SK-N-SH (cell line): ENCODE data around the gene TOR1AIP1. TPM values are rescaled to one million over a fixed set of nuclear protein-coding genes. Genes with fewer than 3 reads are reported as not detected.
A peak's percentile ranks its signal among the peaks of the same experiment; 100 is the strongest.

Experiments
- CTCF ChIA-PET: fragments of 300-600, 350-600 bp; formaldehyde crosslinking; extraction: SDS; loops from one replicate; lab custom pipeline; 2021; lab: Yijun Ruan, JAX
- POLR2A ChIA-PET: fragments of 350-600 bp; sonication (Branson Sonifier 250); formaldehyde crosslinking; extraction: SDS; loops from one replicate; lab custom pipeline; 2020; ENCODE audit warnings: antibody characterized with exemption, inconsistent platforms; lab: Yijun Ruan, JAX
- DNase-seq: peaks from one replicate; pipeline ENCODE4 v3.0.0; 2012
- H2AFZ ChIP-seq: fragments of 200-600 bp; sonication (generic); 2 replicates; pipeline ENCODE4 v1.8.1; 2016; ENCODE audit warnings: antibody characterized with exemption, mild to moderate bottlenecking, low read depth
- H3F3A ChIP-seq: fragments of 200-600 bp; sonication (generic); replicated peaks from 2 replicates; pipeline ENCODE3; 2016; ENCODE audit warnings: antibody characterized with exemption, mild to moderate bottlenecking; ENCODE audit not compliant: insufficient read depth
- H3K27ac ChIP-seq, 2 experiments: fragments of 200-500 bp in 1 of 2; fragments of 200-600 bp in 1 of 2; sonication (Bioruptor generic) in 1 of 2; sonication (generic), shearing (Covaris generic) in 1 of 2; 2 replicates each; pipeline versions ENCODE4 v1.5.1 to v1.6.1; 2014 to 2016; ENCODE audit warnings: low read depth in 2 of 2, inconsistent platforms in 1 of 2, low read length in 1 of 2, mild to moderate bottlenecking in 1 of 2, mixed read lengths in 1 of 2
- H3K27me3 ChIP-seq: fragments of 200-600 bp; sonication (generic), shearing (Covaris generic); 2 replicates; pipeline ENCODE4 v1.6.1; 2016; ENCODE audit warnings: mixed run types; ENCODE audit not compliant: insufficient read depth
- H3K36me3 ChIP-seq, 2 experiments: fragments of 200-500 bp in 1 of 2; fragments of 200-600 bp in 1 of 2; sonication (Bioruptor generic) in 1 of 2; sonication (generic) in 1 of 2; replicated peaks in 1 of 2; 2 replicates each; pipeline versions ENCODE3 to v1.5.1; 2014 to 2016; ENCODE audit warnings: low read length in 1 of 2, mild to moderate bottlenecking in 1 of 2; ENCODE audit not compliant: insufficient read depth in 2 of 2, control insufficient read depth in 1 of 2
- H3K4me1 ChIP-seq, 2 experiments: fragments of 200-500 bp in 1 of 2; fragments of 200-600 bp in 1 of 2; sonication (Bioruptor generic) in 1 of 2; sonication (generic), shearing (Covaris generic) in 1 of 2; 2 replicates each; pipeline versions ENCODE4 v1.5.1 to v1.6.1; 2014 to 2016; ENCODE audit warnings: low read depth in 1 of 2, low read length in 1 of 2, mixed run types in 1 of 2; ENCODE audit not compliant: insufficient read depth in 2 of 2, control insufficient read depth in 1 of 2
- H3K4me2 ChIP-seq: fragments of 200-600 bp; sonication (generic), shearing (Covaris generic); 2 replicates; pipeline ENCODE4 v1.6.1; 2017; ENCODE audit warnings: mixed run types
- H3K4me3 ChIP-seq, 2 experiments: fragments of 200-500 bp in 1 of 2; fragments of 200-600 bp in 1 of 2; sonication (Bioruptor generic) in 1 of 2; sonication (generic), shearing (Covaris generic) in 1 of 2; 2 replicates each; pipeline versions ENCODE4 v1.5.1 to v1.8.1; 2014 to 2016; ENCODE audit warnings: low read depth in 2 of 2, inconsistent platforms in 1 of 2, low read length in 1 of 2, mild to moderate bottlenecking in 1 of 2, mixed read lengths in 1 of 2, moderate library complexity in 1 of 2
- H3K79me2 ChIP-seq: fragments of 200-600 bp; sonication (generic); 2 replicates; pipeline ENCODE4 v1.8.1; 2017; ENCODE audit warnings: mild to moderate bottlenecking; ENCODE audit not compliant: insufficient read depth
- H3K9ac ChIP-seq: fragments of 200-600 bp; sonication (generic); 2 replicates; pipeline ENCODE4 v1.6.1; 2017; ENCODE audit warnings: mixed run types
- H3K9me2 ChIP-seq: fragments of 200-600 bp; sonication (generic); 2 replicates; pipeline ENCODE4 v1.6.1; 2017; ENCODE audit warnings: mixed run types
- H3K9me3 ChIP-seq: fragments of 200-600 bp; sonication (generic); 2 replicates; pipeline ENCODE4 v1.6.1; 2017; ENCODE audit warnings: mixed run types, mild to moderate bottlenecking, moderate library complexity
- H4K20me1 ChIP-seq: fragments of 200-600 bp; sonication (generic); 2 replicates; pipeline ENCODE4 v1.6.1; 2017; ENCODE audit warnings: mild to moderate bottlenecking, mixed run types; ENCODE audit not compliant: insufficient read depth
- EZH2phosphoT487 ChIP-seq: fragments of 200-600 bp; sonication (generic); IDR thresholded peaks from 2 replicates; pipeline ENCODE4 v1.6.1; 2017; ENCODE audit warnings: low read depth, mixed run types, mild to moderate bottlenecking, antibody characterized with exemption, moderate library complexity, borderline replicate concordance
- FOSL2 ChIP-seq: IDR thresholded peaks from 2 replicates; pipeline ENCODE4 v1.4.0; 2012; ENCODE audit warnings: low read depth, mild to moderate bottlenecking, moderate library complexity, borderline replicate concordance
- FOXJ3 ChIP-seq: sonication (generic); formaldehyde crosslinking; IDR thresholded peaks from 2 replicates; pipeline ENCODE4 v1.5.1; 2020; ENCODE audit warnings: mild to moderate bottlenecking, missing genetic modification reagents
- GABPA ChIP-seq: IDR thresholded peaks from 2 replicates; pipeline ENCODE4 v1.4.0; 2012; ENCODE audit warnings: low read depth, mild to moderate bottlenecking
- JUND ChIP-seq: IDR thresholded peaks from 2 replicates; pipeline ENCODE4 v1.4.0; 2012
- NRF1 ChIP-seq: IDR thresholded peaks from 2 replicates; pipeline ENCODE4 v1.6.1; 2012; ENCODE audit warnings: low read depth, mild to moderate bottlenecking, low read length
- POLR2AphosphoS5 ChIP-seq: IDR thresholded peaks from 2 replicates; pipeline ENCODE4 v1.6.1; 2012; ENCODE audit warnings: low read depth, low read length
- RXRA ChIP-seq: IDR thresholded peaks from 2 replicates; pipeline ENCODE4 v1.4.0; 2012; ENCODE audit warnings: low read depth, mild to moderate bottlenecking, borderline replicate concordance
- SIN3A ChIP-seq: IDR thresholded peaks from 2 replicates; pipeline ENCODE4 v1.6.1; 2012; ENCODE audit warnings: low read depth, mild to moderate bottlenecking, low read length, moderate library complexity, borderline replicate concordance
- SMC3 ChIP-seq: IDR thresholded peaks from 2 replicates; pipeline ENCODE4 v1.6.1; 2012; ENCODE audit warnings: low read depth, low read length, improper control_type of control experiment
- TAF1 ChIP-seq: IDR thresholded peaks from 2 replicates; pipeline ENCODE4 v1.6.1; 2012; ENCODE audit warnings: low read depth, mild to moderate bottlenecking, low read length, moderate library complexity, borderline replicate concordance
- TCF12 ChIP-seq: IDR thresholded peaks from 2 replicates; pipeline ENCODE4 v1.4.0; 2012
- WGBS: methylation state at CpG from one replicate; pipeline ENCODE4 v1.1.6; 2017; ENCODE audit warnings: low lambda C conversion rate; 5-methylcytosine and 5-hydroxymethylcytosine counted together
- polyA plus RNA-seq, 3 experiments: library from polyadenylated mRNA; depleted of rRNA; stranded (reverse); fragments of >200 nt; gene quantifications; 2 replicates each; pipeline ENCODE4 v1.2.3, GENCODE V29; 2012
- TF ChIP-seq, protein P1 (sequence below): IDR thresholded peaks from 2 replicates; pipeline ENCODE4 v1.4.0; 2012; ENCODE audit warnings: low read depth, borderline replicate concordance
- TF ChIP-seq, protein P2 (sequence below): IDR thresholded peaks from 2 replicates; pipeline ENCODE4 v1.4.0; 2012; ENCODE audit warnings: low read depth, borderline replicate concordance

Gene TOR1AIP1
- polyA plus RNA-seq, 1 of the 3 experiments (the other 2 are of a cell fraction): 11.8 TPM

DNA sequence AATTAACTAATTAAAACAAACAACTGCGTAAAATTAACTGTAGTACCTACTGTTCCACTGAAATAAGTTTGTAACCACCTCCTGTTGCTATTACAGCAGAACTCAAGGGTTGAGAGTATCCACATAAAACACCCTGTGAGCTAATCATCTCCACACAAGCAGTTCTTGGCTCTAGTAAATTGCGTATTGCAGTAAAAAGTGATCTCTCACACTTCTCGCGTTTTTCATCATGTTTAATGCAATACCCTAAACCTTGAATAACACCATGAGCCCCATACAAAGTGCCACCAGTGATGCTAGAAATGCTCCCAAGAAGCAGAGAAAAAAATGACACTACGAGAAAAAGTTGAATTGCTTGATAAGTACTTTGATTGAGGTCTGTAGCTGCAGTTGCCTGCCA lies 43.2 kb downstream of the TOR1AIP1 start:
- H3K9me2 ChIP-seq: no peaks in the 10 kb centered on the region
- no peak for TF ChIP-seq RXRA
- no peak for TF ChIP-seq FOXJ3 (CRISPR knock-in tag)
- TF ChIP-seq POLR2AphosphoS5: no peak
- no peak for TF ChIP-seq SMC3
- TF ChIP-seq TCF12: no peak
- TF ChIP-seq, protein P1, sequence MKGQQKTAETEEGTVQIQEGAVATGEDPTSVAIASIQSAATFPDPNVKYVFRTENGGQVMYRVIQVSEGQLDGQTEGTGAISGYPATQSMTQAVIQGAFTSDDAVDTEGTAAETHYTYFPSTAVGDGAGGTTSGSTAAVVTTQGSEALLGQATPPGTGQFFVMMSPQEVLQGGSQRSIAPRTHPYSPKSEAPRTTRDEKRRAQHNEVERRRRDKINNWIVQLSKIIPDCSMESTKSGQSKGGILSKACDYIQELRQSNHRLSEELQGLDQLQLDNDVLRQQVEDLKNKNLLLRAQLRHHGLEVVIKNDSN: no peak
- TF ChIP-seq SIN3A: no peak
- TF ChIP-seq TAF1: no peak
- TF ChIP-seq, protein P2, sequence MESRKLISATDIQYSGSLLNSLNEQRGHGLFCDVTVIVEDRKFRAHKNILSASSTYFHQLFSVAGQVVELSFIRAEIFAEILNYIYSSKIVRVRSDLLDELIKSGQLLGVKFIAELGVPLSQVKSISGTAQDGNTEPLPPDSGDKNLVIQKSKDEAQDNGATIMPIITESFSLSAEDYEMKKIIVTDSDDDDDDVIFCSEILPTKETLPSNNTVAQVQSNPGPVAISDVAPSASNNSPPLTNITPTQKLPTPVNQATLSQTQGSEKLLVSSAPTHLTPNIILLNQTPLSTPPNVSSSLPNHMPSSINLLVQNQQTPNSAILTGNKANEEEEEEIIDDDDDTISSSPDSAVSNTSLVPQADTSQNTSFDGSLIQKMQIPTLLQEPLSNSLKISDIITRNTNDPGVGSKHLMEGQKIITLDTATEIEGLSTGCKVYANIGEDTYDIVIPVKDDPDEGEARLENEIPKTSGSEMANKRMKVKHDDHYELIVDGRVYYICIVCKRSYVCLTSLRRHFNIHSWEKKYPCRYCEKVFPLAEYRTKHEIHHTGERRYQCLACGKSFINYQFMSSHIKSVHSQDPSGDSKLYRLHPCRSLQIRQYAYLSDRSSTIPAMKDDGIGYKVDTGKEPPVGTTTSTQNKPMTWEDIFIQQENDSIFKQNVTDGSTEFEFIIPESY: no peak
- TF ChIP-seq GABPA: no peak
- TF ChIP-seq NRF1: no peak
- TF ChIP-seq, all 33 proteins: peak for 0
- H3K36me3 ChIP-seq: peaks cover 2 to 10% of the 10 kb centered on the region in 2 experiments
- H3K27ac ChIP-seq: no peak overlapping the region
- H3K4me2 ChIP-seq: no peak overlapping the region
- H3K9me3 ChIP-seq: no peaks in the 10 kb centered on the region
- H2AFZ ChIP-seq: no peak overlapping the region
- H3K9ac ChIP-seq: no peak overlapping the region
- 96% methylated on average over 5 of the region's 5 CpGs for WGBS
- H3K79me2 ChIP-seq: no peaks in the 10 kb centered on the region
- H3K27me3 ChIP-seq: no peaks in the 10 kb centered on the region
- no peaks in the 10 kb centered on the region; a peak in 2 of 4 replicates for H3K4me1 ChIP-seq
- no peak for DNase-seq
- ChIA-PET POLR2A (no interaction called here), CTCF (interaction anchor here (1.4 to 1.6 kb wide), 2 partner anchors 18 to 42 kb away, joined by 3 read pairs; no protein-coding TSS in a partner anchor)
- H3F3A ChIP-seq: peaks cover 10% of the 10 kb centered on the region
- no peak overlapping the region for H3K4me3 ChIP-seq
- H4K20me1 ChIP-seq: no peaks in the 10 kb centered on the region

DNA sequence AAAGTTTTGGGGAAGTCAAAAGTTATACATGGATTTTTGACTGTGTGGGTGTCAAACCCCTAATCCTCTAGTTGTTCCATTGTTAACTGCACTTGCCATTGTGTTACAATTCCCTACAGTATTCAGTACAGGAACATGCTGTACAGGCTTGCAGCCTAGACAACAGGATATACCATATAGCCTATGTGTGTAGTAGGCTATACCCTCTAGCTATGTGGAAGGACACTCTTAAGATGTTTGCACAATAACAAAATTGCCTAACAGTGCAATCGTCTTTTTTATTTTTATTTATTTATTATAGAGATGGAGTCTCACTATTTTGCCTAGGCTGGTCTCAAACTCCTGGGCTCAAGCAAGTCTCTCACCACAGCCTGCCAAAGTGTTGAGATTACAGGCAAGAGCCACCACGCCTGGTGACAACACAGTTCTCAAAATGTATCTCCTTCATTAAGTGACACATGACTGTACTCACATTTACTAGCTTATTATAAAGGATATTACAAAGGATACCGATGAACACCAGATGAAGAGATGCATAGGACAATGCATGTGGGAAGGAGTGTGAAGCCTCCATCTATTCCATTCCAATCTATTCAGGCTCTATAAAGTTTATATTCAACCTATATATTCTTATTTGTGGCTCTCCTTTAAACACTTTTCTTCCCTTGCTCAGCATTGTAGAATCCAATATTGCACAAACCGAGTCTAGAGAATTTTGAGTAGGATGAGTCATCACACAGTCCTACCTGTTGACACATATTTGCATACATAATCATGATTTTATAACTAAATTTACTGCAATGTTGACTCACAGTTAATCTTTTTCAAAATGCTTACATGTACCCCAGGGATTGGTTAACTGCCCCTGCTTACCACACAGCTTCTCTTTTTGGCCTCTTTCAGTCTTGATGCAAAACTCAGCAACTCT lies 44.1 kb downstream of the TOR1AIP1 start:
- ChIA-PET CTCF (interaction anchor here (0.8 to 1.6 kb wide), 2 partner anchors 19 to 262 kb away, joined by 3 read pairs; no protein-coding TSS in a partner anchor), POLR2A (no interaction called here)
- Histone ChIP-seq H4K20me1 (no peaks in the 10 kb centered on the region), H3K27ac (no peak overlapping the region), H2AFZ (no peak overlapping the region), H3F3A (peaks cover 15% of the 10 kb centered on the region), H3K4me3 (no peak overlapping the region), H3K27me3 (no peaks in the 10 kb centered on the region), H3K36me3 (peaks cover 0 to 8% of the 10 kb centered on the region in 2 experiments), H3K4me1 (no peaks in the 10 kb centered on the region; a peak in 2 of 4 replicates), H3K9me3 (no peaks in the 10 kb centered on the region), H3K79me2 (no peaks in the 10 kb centered on the region), H3K4me2 (no peak overlapping the region)
- 76% methylated on average over 4 of the region's 4 CpGs for WGBS
- no peak for DNase-seq
- peak; percentile 18; the same call in 1 of the 2 replicates for TF ChIP-seq JUND
- TF ChIP-seq FOSL2: peak; percentile 26; the same call in 1 of the 2 replicates
- TF ChIP-seq EZH2phosphoT487: no peak
- TF ChIP-seq, all 33 proteins: peak for 2
- H3K9ac ChIP-seq: no peak overlapping the region
- no peaks in the 10 kb centered on the region for H3K9me2 ChIP-seq
